Prostate gland (tissue), 2 donors: ENCODE results near the gene SLC17A7. TPM values are rescaled to one million over a fixed set of nuclear protein-coding genes. Genes with fewer than 3 reads are reported as not detected.

Experiments used
- DNase-seq: peaks from one replicate; pipeline ENCODE4 v3.0.0-alpha.2; 2019; ENCODE audit warnings: low spot score
- H3K27ac ChIP-seq, 2 donors: fragments of 200-600 bp; sonication (generic); 2 replicates each; pipeline ENCODE4 v1.5.1; 2017 to 2019
- H3K27me3 ChIP-seq: fragments of 200-600 bp; sonication (generic); replicated peaks from 2 replicates; pipeline ENCODE4 v1.5.1; 2019; ENCODE audit not compliant: insufficient read depth
- H3K36me3 ChIP-seq, 2 donors: fragments of 200-600 bp; sonication (generic); 1 replicate in 1 of 2; 2 replicates in 1 of 2; pipeline versions ENCODE4 v1.5.1 to v1.8.1; 2017 to 2019
- H3K4me1 ChIP-seq: fragments of 200-600 bp; sonication (generic); replicated peaks from 2 replicates; pipeline ENCODE4 v1.5.1; 2019
- H3K4me3 ChIP-seq, 2 donors: fragments of 200-600 bp; sonication (generic); 2 replicates each; pipeline ENCODE4 v1.5.1; 2017 to 2019
- H3K9me3 ChIP-seq: fragments of 200-600 bp; sonication (generic); 2 replicates; pipeline ENCODE4 v1.5.1; 2017
- CTCF ChIP-seq, 4 experiments: fragments of 200-600 bp in 2 of 4; fragments of 450-650 bp in 2 of 4; sonication (generic) in 2 of 4; IDR thresholded peaks; 1 replicate in 3 of 4; 2 replicates in 1 of 4; pipeline ENCODE4 v1.5.1; 2016 to 2019; ENCODE audit warnings: antibody characterized with exemption in 4 of 4, mild to moderate bottlenecking in 2 of 4, moderate library complexity in 2 of 4
- POLR2A ChIP-seq: fragments of 450-650 bp; IDR thresholded peaks from one replicate; pipeline ENCODE4 v1.6.1; 2016; ENCODE audit warnings: antibody characterized with exemption, mild to moderate bottlenecking
- POLR2AphosphoS5 ChIP-seq: sonication (generic); formaldehyde crosslinking; IDR thresholded peaks from one replicate; pipeline ENCODE4 v1.6.1; 2017; ENCODE audit warnings: antibody characterized with exemption
- WGBS: methylation state at CpG from one replicate; pipeline ENCODE4 v1.1.5; 2018; 5-methylcytosine and 5-hydroxymethylcytosine counted together
- intact Hi-C: fragments of 100-400 bp; cut with DNase I; formaldehyde crosslinking; loops from one replicate; pipeline ENCODE4 v1.14.2; 2022
- total RNA-seq, 2 donors: library from RNA; depleted of rRNA; stranded (reverse); fragments of >200 nt; gene quantifications; one replicate each; pipeline ENCODE4 v1.1.0, GENCODE V29; 2016

SLC17A7 gene
- total RNA-seq, 2 donors from 2014 or later = 0.09 to 0.40 TPM

- Histone ChIP-seq H3K4me1 (no peaks in the 10 kb centered on the region), H3K9me3 (no peaks in the 10 kb centered on the region), H3K4me3 (no peak overlapping the region), H3K36me3 (no peaks in the 10 kb centered on the region), H3K27me3 (peaks cover 56% of the 10 kb centered on the region), H3K27ac (no peak overlapping the region)
- DNase-seq = no peak
- intact Hi-C loops = no loop called here
- TF ChIP-seq POLR2AphosphoS5 = no peak
- 5% methylated on average over 58 of the region's 63 CpGs for WGBS
Measured at GRCh38 chr19:49432141-49433073, 8.9 kb downstream of the SLC17A7 start.

- Histone ChIP-seq H3K4me3 (no peak overlapping the region), H3K27me3 (peaks cover 61% of the 10 kb centered on the region), H3K27ac (no peak overlapping the region), H3K36me3 (no peaks in the 10 kb centered on the region), H3K4me1 (no peaks in the 10 kb centered on the region), H3K9me3 (no peaks in the 10 kb centered on the region)
- WGBS = 44% methylated on average over 29 of the region's 29 CpGs
- DNase-seq = no peak
- intact Hi-C loops = no loop called here
- no peak for TF ChIP-seq POLR2AphosphoS5
- no peak for TF ChIP-seq POLR2A
- TF ChIP-seq CTCF (IDR thresholded peaks at IDR 0.05) = no peak
Measured at GRCh38 chr19:49431330-49431749, 10.0 kb downstream of the SLC17A7 start.

- Histone ChIP-seq H3K36me3 (no peaks in the 10 kb centered on the region), H3K27me3 (peaks cover 57% of the 10 kb centered on the region), H3K9me3 (no peaks in the 10 kb centered on the region), H3K4me1 (no peaks in the 10 kb centered on the region), H3K4me3 (no peak overlapping the region), H3K27ac (no peak overlapping the region)
- intact Hi-C loops = no loop called here
- TF ChIP-seq POLR2AphosphoS5 = no peak
- no peak for TF ChIP-seq CTCF (IDR thresholded peaks at IDR 0.05)
- no peak for TF ChIP-seq POLR2A
- DNase-seq = no peak
- WGBS = 62% methylated on average over 28 of the region's 28 CpGs
Measured at GRCh38 chr19:49430678-49431329, 10.5 kb downstream of the SLC17A7 start.

- WGBS = 64% methylated on average over 7 of the region's 9 CpGs
- intact Hi-C loops = no loop called here
- no peak overlapping the region for H3K27ac ChIP-seq
Measured at GRCh38 chr19:49430172-49430677, 11.1 kb downstream of the SLC17A7 start.

GRCh38 chr19:49428547-49429451, 12.5 kb downstream of the SLC17A7 start:
- peaks cover 58% of the 10 kb centered on the region for H3K27me3 ChIP-seq

More at GRCh38 chr19:49430172-49430677, 11.1 kb downstream of the SLC17A7 start:
- Histone ChIP-seq H3K36me3 (no peaks in the 10 kb centered on the region), H3K9me3 (no peaks in the 10 kb centered on the region), H3K4me3 (no peak overlapping the region), H3K27me3 (peaks cover 58% of the 10 kb centered on the region), H3K4me1 (no peaks in the 10 kb centered on the region)
- no peak for TF ChIP-seq POLR2A
- DNase-seq = no peak

More at GRCh38 chr19:49428547-49429451, 12.5 kb downstream of the SLC17A7 start:
- H3K9me3 ChIP-seq = no peaks in the 10 kb centered on the region
- 18% methylated on average over 29 of the region's 29 CpGs for WGBS
- H3K4me3 ChIP-seq = no peak overlapping the region
- no peak overlapping the region for H3K27ac ChIP-seq
- no peak for TF ChIP-seq CTCF (IDR thresholded peaks at IDR 0.05)
- TF ChIP-seq POLR2AphosphoS5 = no peak
- no peak for TF ChIP-seq POLR2A
- H3K4me1 ChIP-seq = no peaks in the 10 kb centered on the region
- intact Hi-C loops = no loop called here
- H3K36me3 ChIP-seq = no peaks in the 10 kb centered on the region
- no peak for DNase-seq
